ENCODE measurements around the gene TMEM9.

DNA sequence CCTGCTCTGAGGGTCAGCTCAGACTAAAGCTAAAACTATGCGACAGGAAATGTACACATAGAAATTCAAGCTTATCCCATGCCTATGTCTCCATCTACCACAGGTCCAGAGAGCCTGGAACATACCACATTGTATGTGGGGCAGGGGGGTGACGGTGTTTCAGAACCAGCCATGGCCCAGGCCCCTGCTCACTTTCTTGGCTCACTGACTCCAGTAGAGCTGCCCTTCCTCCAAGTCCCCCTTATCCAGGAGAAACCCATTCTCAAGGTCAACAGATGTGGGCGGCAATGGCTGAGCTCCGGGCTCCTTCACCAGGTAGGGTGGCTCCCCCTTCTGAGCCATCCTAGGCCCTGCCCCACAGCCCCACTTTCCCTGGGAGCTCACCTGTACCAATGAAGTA is 63.0 kb downstream of the TMEM9 start:
- TF ChIP-seq POLR2AphosphoS5 (IDR thresholded peaks at IDR 0.05; ENCODE audit: borderline replicate concordance, low read depth, low read length) (no peak), EZH2 (IDR thresholded peaks at IDR 0.05) (no peak), FOXP2 (optimal IDR thresholded peaks at IDR 0.05; ENCODE audit: control extremely low read depth, extremely low read length, insufficient read depth) (no peak)

All from SK-N-MC (cell line).